ENCODE results near the gene CHRNB2.

The CHRNB2 gene

GRCh38 chr1:154552036-154552435 lies 15.5 kb upstream of the CHRNB2 start:
- no peak for DNase-seq

GRCh38 chr1:154553056-154554030 lies 14.2 kb upstream of the CHRNB2 start:
- DNase-seq: no peak

GRCh38 chr1:154556422-154556821 lies 11.2 kb upstream of the CHRNB2 start:
- no peak for DNase-seq

GRCh38 chr1:154557248-154557938 lies 10.2 kb upstream of the CHRNB2 start:
- no peak for DNase-seq

GRCh38 chr1:154557939-154558719 lies 9.4 kb upstream of the CHRNB2 start, which contains the start of gene UBE2Q1:
Gene UBE2Q1, minus strand, starts transcription at chr1:154558662. Its CDS starts 109 bp downstream, at chr1:154558553.
- peak in 21 of 51 donors; percentile 8 to 61 (median 35) for DNase-seq

- DNase-seq: peak; percentile 95 to 100 (median 99)
These were observed 8.7 kb upstream of the CHRNB2 start for GRCh38 chr1:154558720-154559465.

- DNase-seq: peak; percentile 41 to 93 (median 77)
These were observed 8.0 kb upstream of the CHRNB2 start for GRCh38 chr1:154559466-154560044.

GRCh38 chr1:154565876-154566275 lies 1.7 kb upstream of the CHRNB2 start:
- DNase-seq: no peak

GRCh38 chr1:154568157-154568815 lies 708 bp downstream of the CHRNB2 start:
- DNase-seq: no peak

- no peak for DNase-seq
These were observed 3.8 kb downstream of the CHRNB2 start for GRCh38 chr1:154571244-154571963.

- DNase-seq: no peak
These were observed 4.3 kb downstream of the CHRNB2 start for GRCh38 chr1:154571964-154572288.

- peak in 4 of 51 donors; percentile 8 to 29 (median 10) for DNase-seq
These were observed 5.0 kb downstream of the CHRNB2 start for GRCh38 chr1:154572468-154573167.

- no peak for DNase-seq
These were observed 5.6 kb downstream of the CHRNB2 start for GRCh38 chr1:154573168-154573510.

- DNase-seq: peak in 6 of 51 donors; percentile 11 to 63 (median 20)
These were observed 7.1 kb downstream of the CHRNB2 start for GRCh38 chr1:154574716-154575115.

- peak in 2 of 51 donors; percentile 20 to 62 for DNase-seq
These were observed 7.8 kb downstream of the CHRNB2 start for GRCh38 chr1:154575147-154575927.

GRCh38 chr1:154575951-154576566 lies 8.5 kb downstream of the CHRNB2 start:
- DNase-seq: no peak

- no peak for DNase-seq
These were observed 9.9 kb downstream of the CHRNB2 start for GRCh38 chr1:154577346-154578057.
